H9 (cell line): Measurements from ENCODE around the gene UNC79. TPM values are rescaled to one million over a fixed set of nuclear protein-coding genes. Genes with fewer than 3 reads are reported as not detected.

ENCODE experiments used
- DNase-seq: peaks from one replicate; pipeline ENCODE4 v3.0.0-alpha.2; 2017
- H2AFZ ChIP-seq: one replicate; pipeline ENCODE4 v1.6.1; 2013; ENCODE audit warnings: mild to moderate bottlenecking, low read length, control low read depth, moderate library complexity
- H2AK5ac ChIP-seq: 2 replicates; pipeline ENCODE4 v1.6.1; 2013; ENCODE audit warnings: low read length, control low read depth, mixed read lengths; ENCODE audit not compliant: insufficient read length
- H2BK120ac ChIP-seq: one replicate; pipeline ENCODE4 v1.6.1; 2013; ENCODE audit warnings: low read depth, mild to moderate bottlenecking, low read length, control low read depth, inconsistent platforms; ENCODE audit not compliant: poor library complexity, severe bottlenecking
- H2BK12ac ChIP-seq: 2 replicates; pipeline ENCODE4 v1.6.1; 2013; ENCODE audit warnings: low read length, control low read depth, mixed read lengths, low read depth; ENCODE audit not compliant: insufficient read length
- H2BK15ac ChIP-seq: 2 replicates; pipeline ENCODE4 v1.6.1; 2013; ENCODE audit warnings: low read depth, low read length, control low read depth
- H2BK20ac ChIP-seq: one replicate; pipeline ENCODE4 v1.6.1; 2013; ENCODE audit warnings: low read depth, mild to moderate bottlenecking, low read length, control low read depth, inconsistent platforms; ENCODE audit not compliant: poor library complexity, severe bottlenecking
- H2BK5ac ChIP-seq: 2 replicates; pipeline ENCODE4 v1.6.1; 2013; ENCODE audit warnings: low read length, control low read depth, mixed read lengths; ENCODE audit not compliant: insufficient read length
- H3K14ac ChIP-seq: 2 replicates; pipeline ENCODE4 v1.6.1; 2013; ENCODE audit warnings: low read length, control low read depth; ENCODE audit not compliant: insufficient read depth
- H3K18ac ChIP-seq: 2 replicates; pipeline ENCODE4 v1.6.1; 2013; ENCODE audit warnings: low read depth, mild to moderate bottlenecking, mixed read lengths, low read length, control low read depth; ENCODE audit not compliant: insufficient read length
- H3K23ac ChIP-seq: 2 replicates; pipeline ENCODE4 v1.6.1; 2013; ENCODE audit warnings: low read length, control low read depth, mixed read lengths, low read depth; ENCODE audit not compliant: insufficient read length
- H3K23me2 ChIP-seq: 2 replicates; pipeline ENCODE4 v1.6.1; 2013; ENCODE audit warnings: low read depth, mild to moderate bottlenecking, mixed read lengths, low read length, control low read depth; ENCODE audit not compliant: insufficient read length, poor library complexity, severe bottlenecking
- H3K27ac ChIP-seq: 2 replicates; pipeline ENCODE4 v1.5.1; 2013; ENCODE audit warnings: low read length, control low read depth, mixed read lengths, low read depth; ENCODE audit not compliant: insufficient read length
- H3K27me3 ChIP-seq: 2 replicates; pipeline ENCODE4 v1.6.1; 2013; ENCODE audit warnings: low read length, control low read depth, inconsistent platforms; ENCODE audit not compliant: insufficient read depth
- H3K4ac ChIP-seq: 2 replicates; pipeline ENCODE4 v1.6.1; 2013; ENCODE audit warnings: low read depth, mild to moderate bottlenecking, control low read depth, inconsistent platforms, low read length, moderate library complexity
- H3K4me1 ChIP-seq: 2 replicates; pipeline ENCODE4 v1.6.1; 2013; ENCODE audit warnings: low read length, control low read depth, inconsistent platforms; ENCODE audit not compliant: insufficient read depth
- H3K4me2 ChIP-seq: 2 replicates; pipeline ENCODE4 v1.6.1; 2013; ENCODE audit warnings: low read length, control low read depth, mixed read lengths; ENCODE audit not compliant: insufficient read length, insufficient read depth
- H3K56ac ChIP-seq: 2 replicates; pipeline ENCODE4 v1.6.1; 2013; ENCODE audit warnings: low read depth, mild to moderate bottlenecking, mixed read lengths, low read length, control low read depth; ENCODE audit not compliant: insufficient read length
- H3K79me1 ChIP-seq: 2 replicates; pipeline ENCODE4 v1.6.1; 2013; ENCODE audit warnings: low read depth, mild to moderate bottlenecking, moderate library complexity, low read length, control low read depth, inconsistent platforms; ENCODE audit not compliant: insufficient read depth, poor library complexity, severe bottlenecking
- H3K79me2 ChIP-seq: 2 replicates; pipeline ENCODE4 v1.6.1; 2013; ENCODE audit warnings: low read length, control low read depth, inconsistent platforms; ENCODE audit not compliant: insufficient read depth
- H3K9ac ChIP-seq: 2 replicates; pipeline ENCODE4 v1.6.1; 2013; ENCODE audit warnings: low read length, control low read depth, mixed read lengths; ENCODE audit not compliant: insufficient read length; ENCODE audit errors: extremely low read depth
- H3K9me3 ChIP-seq: one replicate; pipeline ENCODE4 v1.6.1; 2013; ENCODE audit warnings: low read depth, low read length, inconsistent platforms; ENCODE audit not compliant: control insufficient read depth
- H3T11ph ChIP-seq: one replicate; pipeline ENCODE4 v1.6.1; 2013; ENCODE audit warnings: mild to moderate bottlenecking, low read length, control low read depth, inconsistent platforms
- H4K20me1 ChIP-seq: one replicate; pipeline ENCODE4 v1.6.1; 2013; ENCODE audit not compliant: control insufficient read depth, insufficient read length, insufficient read depth
- H4K5ac ChIP-seq: 2 replicates; pipeline ENCODE4 v1.6.1; 2013; ENCODE audit warnings: low read depth, mild to moderate bottlenecking, mixed read lengths, low read length, control low read depth; ENCODE audit not compliant: insufficient read length
- H4K8ac ChIP-seq: replicated peaks from 2 replicates; pipeline ENCODE4 v1.6.1; 2013; ENCODE audit warnings: low read length, control low read depth, mixed read lengths, low read depth; ENCODE audit not compliant: insufficient read length
- H4K91ac ChIP-seq: 2 replicates; pipeline ENCODE4 v1.6.1; 2013; ENCODE audit warnings: low read depth, mild to moderate bottlenecking, moderate library complexity, mixed read lengths, low read length, control low read depth; ENCODE audit not compliant: insufficient read length
- H3K27ac Mint-ChIP-seq, 3 experiments: 2 replicates in 2 of 3; 3 replicates in 1 of 3; pipeline ENCODE4 v1.8.0; 2020 to 2021; ENCODE audit warnings: mixed read lengths in 3 of 3, mild to moderate bottlenecking in 1 of 3, moderate library complexity in 1 of 3
- H3K27me3 Mint-ChIP-seq: 2 replicates; pipeline ENCODE4 v1.8.0; 2021; ENCODE audit warnings: low read depth, mild to moderate bottlenecking, moderate library complexity, mixed read lengths
- H3K36me3 Mint-ChIP-seq, 3 experiments: 2 replicates in 2 of 3; 3 replicates in 1 of 3; pipeline ENCODE4 v1.8.0; 2020 to 2021; ENCODE audit warnings: low read depth in 3 of 3, mixed read lengths in 3 of 3; ENCODE audit not compliant: insufficient read depth in 1 of 3
- H3K4me1 Mint-ChIP-seq, 2 experiments: 2 replicates each; pipeline ENCODE4 v1.8.0; 2020; ENCODE audit warnings: mixed read lengths in 2 of 2
- H3K4me3 Mint-ChIP-seq, 2 experiments: 2 replicates in 1 of 2; 3 replicates in 1 of 2; pipeline ENCODE4 v1.8.0; 2020 to 2021; ENCODE audit warnings: mild to moderate bottlenecking in 2 of 2, mixed read lengths in 2 of 2, moderate library complexity in 1 of 2
- H3K9me3 Mint-ChIP-seq, 2 experiments: 2 replicates in 1 of 2; 3 replicates in 1 of 2; pipeline ENCODE4 v1.8.0; 2020; ENCODE audit warnings: mild to moderate bottlenecking in 2 of 2, mixed read lengths in 2 of 2, moderate library complexity in 1 of 2
- CTCF ChIP-seq: fragments of 200-600 bp; sonication (generic); conservative IDR thresholded peaks from 3 replicates; pipeline ENCODE4 v1.8.0; 2021; ENCODE audit warnings: antibody characterized with exemption, mild to moderate bottlenecking
- total RNA-seq: library from RNA; stranded (reverse); gene quantifications from 2 replicates; pipeline ENCODE4 v1.2.1, GENCODE V29; 2021

UNC79 gene
- total RNA-seq, 1 experiment from 2014 or later, result 3.0 TPM

GRCh38 chr14:93395231-93395630 lies 35.5 kb upstream of the UNC79 start:
- no peaks in the 10 kb centered on the region for H3K23me2 ChIP-seq
- H3T11ph ChIP-seq, result no peak overlapping the region
- no peaks in the 10 kb centered on the region for H3K4me1 Mint-ChIP-seq
- H4K8ac ChIP-seq, result no peak overlapping the region
- H3K79me1 ChIP-seq, result no peaks in the 10 kb centered on the region
- H2BK20ac ChIP-seq, result no peak overlapping the region
- no peak overlapping the region for H3K56ac ChIP-seq
- no peak overlapping the region for H4K91ac ChIP-seq
- H2BK15ac ChIP-seq, result no peak overlapping the region
- no peak overlapping the region for H3K4me2 ChIP-seq
- H3K27ac Mint-ChIP-seq, result no peak overlapping the region
- H3K27me3 ChIP-seq, result no peaks in the 10 kb centered on the region
- no peak overlapping the region for H2AFZ ChIP-seq
- H3K36me3 Mint-ChIP-seq, result peaks cover 0 to 5% (median 2%) of the 10 kb centered on the region in 3 experiments; a peak in 4 of 7 replicates
- H3K14ac ChIP-seq, result no peak overlapping the region
- H2BK120ac ChIP-seq, result no peak overlapping the region
- H3K4me1 ChIP-seq, result no peaks in the 10 kb centered on the region
- no peak overlapping the region for H3K18ac ChIP-seq
- H3K9me3 Mint-ChIP-seq, result peaks cover 6 to 10% of the 10 kb centered on the region in 2 experiments; a peak in 3 of 5 replicates
- no peak overlapping the region for H2BK12ac ChIP-seq
- H3K79me2 ChIP-seq, result no peaks in the 10 kb centered on the region
- no peak overlapping the region for H2AK5ac ChIP-seq
- H3K27me3 Mint-ChIP-seq, result no peaks in the 10 kb centered on the region
- H3K23ac ChIP-seq, result no peak overlapping the region
- no peaks in the 10 kb centered on the region for H4K20me1 ChIP-seq
- H3K4ac ChIP-seq, result no peak overlapping the region
- H3K9me3 ChIP-seq, result no peaks in the 10 kb centered on the region
- H3K4me3 Mint-ChIP-seq, result no peak overlapping the region
- no peak overlapping the region for H3K27ac ChIP-seq
- H3K9ac ChIP-seq, result no peak overlapping the region
- H2BK5ac ChIP-seq, result no peak overlapping the region
- H4K5ac ChIP-seq, result no peak overlapping the region
- no peak for DNase-seq
- no peak for TF ChIP-seq CTCF
